ENCODE results near the gene LAMC3.
"Not testable (repeated sequence)": the region's sequence is repeated elsewhere in the genome, so short reads cannot be mapped to it uniquely, and the experiment has no call there.

LAMC3 gene

GRCh38 chr9:131030239-131031004 is 21.4 kb downstream of the LAMC3 start:
- DNase-seq, result no peak
- TF ChIP-seq GATA1 (IDR thresholded peaks at IDR 0.05; ENCODE audit: low read depth, low read length), result no peak
- TF ChIP-seq POLR2A (IDR thresholded peaks at IDR 0.05; ENCODE audit: low read length), result no peak

DNA sequence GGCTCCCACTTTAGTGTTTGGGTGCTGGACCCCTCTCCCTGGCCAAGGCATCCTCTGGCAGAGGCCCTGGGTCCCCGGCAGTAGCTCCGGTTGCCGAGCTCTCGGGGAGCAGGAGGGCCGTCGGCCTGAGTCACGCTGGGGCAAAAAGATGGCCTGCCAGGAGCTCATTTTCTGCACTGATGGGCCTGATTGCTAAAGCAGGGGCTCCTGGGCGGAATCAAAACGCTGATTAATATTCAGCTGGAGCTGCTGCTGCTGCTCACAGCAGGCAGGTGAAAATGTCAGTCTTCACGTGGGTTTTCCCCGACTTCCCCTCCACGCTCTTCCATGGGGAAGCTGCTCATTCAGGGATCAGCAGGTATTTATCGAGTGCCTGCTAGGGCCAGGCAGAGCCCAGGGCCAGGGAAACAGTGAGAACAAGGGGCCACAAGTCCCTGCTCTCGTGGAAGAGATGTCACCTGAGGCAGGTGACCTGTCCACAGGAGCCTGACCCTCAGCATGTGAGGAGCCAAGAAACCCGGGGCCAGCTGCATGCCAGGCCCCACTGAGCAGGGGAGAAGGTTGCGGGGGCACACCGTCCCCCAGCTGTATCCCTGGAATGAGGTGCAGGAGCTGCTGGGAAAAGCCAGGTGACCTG is 22.1 kb downstream of the LAMC3 start:
- no peak for DNase-seq
- TF ChIP-seq POLR2A (IDR thresholded peaks at IDR 0.05; ENCODE audit: low read length) (no peak), GATA1 (IDR thresholded peaks at IDR 0.05; ENCODE audit: low read depth, low read length) (no peak)

DNA sequence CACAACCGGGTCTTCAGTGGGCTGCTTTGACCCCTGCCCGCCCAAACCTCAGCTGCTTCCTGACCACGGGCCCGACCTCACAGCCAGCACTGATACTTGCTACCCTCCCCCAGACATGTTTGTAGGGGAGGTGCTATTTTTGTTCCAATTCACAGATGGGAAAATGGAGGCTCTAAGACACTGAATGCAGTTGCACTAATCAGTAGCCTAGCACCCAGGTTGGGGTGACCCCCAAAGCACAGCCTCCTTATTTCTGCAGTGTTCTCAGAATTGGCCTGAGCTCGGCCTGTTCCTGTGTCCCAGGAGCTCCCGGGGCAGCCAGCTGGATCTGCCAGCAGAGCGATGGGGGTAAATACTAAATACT is 22.6 kb downstream of the LAMC3 start:
- DNase-seq, result no peak
- TF ChIP-seq POLR2A (IDR thresholded peaks at IDR 0.05; ENCODE audit: low read length) (no peak), GATA1 (IDR thresholded peaks at IDR 0.05; ENCODE audit: low read depth, low read length) (no peak)

DNA sequence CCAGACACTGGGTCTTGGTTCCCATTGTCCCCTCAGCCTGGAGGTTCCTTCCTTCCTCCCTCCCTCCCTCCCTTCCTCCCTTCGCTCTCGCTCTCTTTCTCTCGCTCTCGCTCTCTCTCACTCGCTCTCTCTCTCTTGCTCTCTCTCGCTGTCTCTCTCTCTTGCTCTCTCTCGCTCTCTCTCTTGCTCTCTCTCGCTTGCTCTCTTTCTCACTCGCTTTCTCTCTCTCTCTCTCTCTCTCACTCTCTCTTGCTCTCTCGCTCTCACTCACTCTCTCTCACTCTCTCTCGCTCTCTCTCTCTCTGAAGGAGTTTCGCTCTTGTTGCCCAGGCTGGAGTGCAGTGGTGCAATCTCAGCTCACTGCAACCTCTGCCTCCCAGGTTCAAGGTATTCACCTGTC is 23.4 kb downstream of the LAMC3 start:
- DNase-seq, result no peak
- TF ChIP-seq GATA1 (IDR thresholded peaks at IDR 0.05; ENCODE audit: low read depth, low read length) (no peak), POLR2A (IDR thresholded peaks at IDR 0.05; ENCODE audit: low read length) (no peak)

DNA sequence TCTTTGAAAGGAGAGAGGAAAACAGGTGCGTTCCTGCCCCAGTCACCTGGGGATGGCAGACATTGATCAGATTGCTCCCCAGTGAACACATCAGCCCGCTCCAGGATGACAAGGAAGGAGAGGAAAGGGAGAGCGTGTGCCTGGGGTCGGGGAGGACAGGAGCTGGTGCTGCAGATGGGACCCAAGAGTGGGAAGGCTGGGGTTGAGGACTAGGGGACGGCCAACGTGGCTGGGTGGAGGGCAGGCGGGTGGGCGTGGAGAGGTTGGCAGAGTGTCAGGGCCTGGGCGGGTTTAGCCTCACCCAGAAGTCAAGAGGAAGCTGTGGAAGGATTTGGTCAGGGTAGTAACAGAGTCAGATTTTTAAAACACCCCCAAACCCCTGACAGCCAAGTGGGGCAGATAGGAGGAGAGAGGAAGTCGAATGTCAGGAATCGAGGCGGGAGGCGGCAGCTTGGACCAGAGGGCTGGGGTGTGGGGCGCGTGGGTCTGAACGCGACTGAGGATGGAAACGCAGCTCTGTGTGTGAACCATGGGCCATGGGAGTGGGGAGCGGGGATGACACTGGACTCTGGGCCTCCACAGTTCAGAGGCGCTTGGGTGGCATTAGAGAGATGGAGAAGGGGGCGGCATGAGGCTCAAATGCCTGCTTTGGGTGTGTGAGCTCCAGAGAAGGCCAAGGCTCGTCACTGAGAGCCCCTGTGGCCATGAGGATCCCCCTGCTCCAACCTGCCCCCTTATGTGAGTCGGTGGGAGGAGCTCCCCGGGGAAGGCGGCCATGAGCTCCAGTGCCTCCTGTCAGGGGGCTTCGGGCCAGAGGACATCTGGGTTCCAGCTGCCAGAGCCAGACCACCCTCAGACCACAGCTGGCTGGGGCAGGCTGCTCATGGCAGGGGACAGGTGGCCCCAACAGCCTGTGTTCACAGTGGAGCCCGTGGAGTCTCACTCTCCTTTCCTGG is 24.6 kb downstream of the LAMC3 start:
- TF ChIP-seq GATA1 (IDR thresholded peaks at IDR 0.05; ENCODE audit: low read depth, low read length), result no peak
- no peak for TF ChIP-seq POLR2A (IDR thresholded peaks at IDR 0.05; ENCODE audit: low read length)
- no peak for DNase-seq

DNA sequence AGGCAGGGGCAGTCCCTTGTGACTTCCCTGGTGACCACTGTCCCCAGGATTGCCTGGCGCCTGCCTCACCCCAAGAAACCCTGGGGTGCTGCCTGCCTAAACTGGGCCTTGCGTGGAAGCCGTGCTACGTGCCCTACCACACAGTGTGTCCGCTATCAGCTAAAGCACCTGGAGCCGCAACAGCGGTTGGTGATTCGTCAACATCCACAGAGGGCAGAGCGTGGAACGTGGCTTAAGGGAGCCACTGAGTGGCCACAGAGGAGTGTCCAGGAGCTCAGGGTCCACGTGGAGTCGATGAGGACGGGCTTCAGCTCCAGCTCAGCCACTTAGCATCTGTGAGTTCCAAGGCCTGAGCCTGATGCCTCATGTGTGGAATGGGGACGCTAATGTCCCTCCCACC is 25.3 kb downstream of the LAMC3 start:
- no peak for DNase-seq
- TF ChIP-seq GATA1 (IDR thresholded peaks at IDR 0.05; ENCODE audit: low read depth, low read length) (no peak), POLR2A (IDR thresholded peaks at IDR 0.05; ENCODE audit: low read length) (no peak)

DNA sequence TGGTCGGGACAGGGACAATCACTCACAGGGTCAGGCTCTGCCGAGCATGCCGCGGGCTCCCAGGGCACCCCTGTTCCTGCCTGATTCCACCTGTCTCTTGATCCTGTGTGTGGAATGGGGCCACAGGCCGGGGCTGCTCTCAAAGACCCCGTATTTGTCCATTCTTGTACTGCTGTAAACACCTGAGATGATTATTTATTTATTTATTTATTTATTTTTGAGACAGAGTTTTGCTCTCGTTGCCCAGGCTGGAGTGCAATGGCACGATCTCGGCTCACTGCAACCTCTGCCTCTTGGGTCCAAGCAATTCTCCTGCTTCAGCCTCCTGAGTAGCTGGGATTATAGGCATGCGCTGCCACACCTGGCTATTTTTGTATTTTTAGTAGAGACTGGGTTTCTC is 25.8 kb downstream of the LAMC3 start:
- DNase-seq, result not testable (repeated sequence)

DNA sequence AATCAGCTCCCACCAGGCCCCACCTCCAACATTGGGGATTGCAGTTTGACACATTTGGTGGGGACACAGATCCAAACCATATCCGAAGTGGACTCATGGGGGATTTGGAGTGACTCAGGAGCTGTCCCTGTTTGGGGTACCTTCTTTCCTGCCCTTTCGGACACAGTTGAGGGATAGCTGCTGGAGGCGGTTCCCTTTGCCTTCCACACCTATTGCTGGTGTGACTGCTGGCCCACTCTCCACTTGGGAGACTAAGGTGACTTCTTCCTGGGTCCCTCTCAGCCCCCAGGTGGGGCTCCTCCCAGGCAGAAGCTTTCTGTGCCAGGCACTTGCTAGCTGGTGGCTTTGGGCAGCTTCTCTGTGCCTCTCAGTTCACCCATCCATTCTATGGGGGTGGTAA is 26.6 kb downstream of the LAMC3 start:
- DNase-seq, result no peak
- TF ChIP-seq GATA1 (IDR thresholded peaks at IDR 0.05; ENCODE audit: low read depth, low read length), result no peak
- TF ChIP-seq POLR2A (IDR thresholded peaks at IDR 0.05; ENCODE audit: low read length), result no peak

DNA sequence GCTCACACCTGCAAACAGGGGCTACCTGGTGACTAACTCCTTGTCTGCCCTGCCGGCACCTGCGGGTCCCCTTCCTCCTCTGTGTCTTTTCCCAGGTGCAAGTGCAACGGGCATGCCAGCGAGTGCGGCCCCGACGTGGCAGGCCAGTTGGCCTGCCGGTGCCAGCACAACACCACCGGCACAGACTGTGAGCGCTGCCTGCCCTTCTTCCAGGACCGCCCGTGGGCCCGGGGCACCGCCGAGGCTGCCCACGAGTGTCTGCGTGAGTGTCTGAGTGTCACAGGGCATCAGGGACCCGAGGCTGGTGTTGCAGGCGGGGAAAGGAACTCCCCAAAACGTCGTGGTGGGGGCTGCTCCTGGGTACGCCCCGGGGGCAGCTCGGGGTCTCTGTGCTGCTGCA is 27.1 kb downstream of the LAMC3 start:
- TF ChIP-seq GATA1 (IDR thresholded peaks at IDR 0.05; ENCODE audit: low read depth, low read length), result no peak
- no peak for TF ChIP-seq POLR2A (IDR thresholded peaks at IDR 0.05; ENCODE audit: low read length)
- no peak for DNase-seq

DNA sequence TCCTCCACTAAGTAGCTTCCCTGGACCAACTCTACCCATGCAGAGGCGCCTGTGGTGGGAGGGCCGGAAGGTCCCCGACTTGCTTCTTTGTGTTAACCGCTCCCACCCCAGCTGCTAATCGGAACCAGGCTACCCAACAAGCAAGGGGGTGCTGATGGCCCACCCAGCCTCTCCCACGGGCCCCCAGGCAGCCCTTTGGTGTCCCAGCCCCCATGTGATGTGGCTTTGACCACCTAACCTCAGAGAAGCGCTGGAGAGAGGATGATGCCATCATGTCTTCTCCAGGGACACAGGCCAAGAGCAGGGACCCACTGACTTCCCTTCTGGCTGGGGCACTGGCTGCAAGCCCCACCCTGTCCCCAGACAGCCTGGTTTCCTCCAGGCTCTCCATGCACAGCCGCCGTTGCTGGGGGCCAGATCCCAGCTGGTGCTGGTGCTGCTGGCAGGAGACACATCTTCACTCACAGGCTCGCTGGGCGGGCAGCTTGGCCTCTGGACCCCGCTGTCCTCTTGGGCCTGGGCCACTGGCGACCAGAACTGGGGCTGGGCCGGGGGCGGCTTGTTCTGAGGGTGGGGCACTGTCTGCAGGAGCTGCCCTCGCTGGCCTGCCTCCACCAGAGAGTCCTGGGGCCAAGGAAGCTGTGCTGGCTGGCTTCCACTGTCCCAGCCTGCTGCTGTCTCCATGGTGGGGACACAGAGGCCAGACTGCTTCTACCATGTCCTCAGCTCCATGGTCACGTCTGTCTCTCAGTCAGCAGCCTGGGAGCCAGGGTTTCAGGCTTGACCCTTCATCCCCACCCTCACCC is 27.8 kb downstream of the LAMC3 start:
- DNase-seq, result no peak
- TF ChIP-seq POLR2A (IDR thresholded peaks at IDR 0.05; ENCODE audit: low read length), result no peak
- no peak for TF ChIP-seq GATA1 (IDR thresholded peaks at IDR 0.05; ENCODE audit: low read depth, low read length)

- DNase-seq, result no peak
Observed at GRCh38 chr9:131037335-131038255, 28.6 kb downstream of the LAMC3 start.

DNA sequence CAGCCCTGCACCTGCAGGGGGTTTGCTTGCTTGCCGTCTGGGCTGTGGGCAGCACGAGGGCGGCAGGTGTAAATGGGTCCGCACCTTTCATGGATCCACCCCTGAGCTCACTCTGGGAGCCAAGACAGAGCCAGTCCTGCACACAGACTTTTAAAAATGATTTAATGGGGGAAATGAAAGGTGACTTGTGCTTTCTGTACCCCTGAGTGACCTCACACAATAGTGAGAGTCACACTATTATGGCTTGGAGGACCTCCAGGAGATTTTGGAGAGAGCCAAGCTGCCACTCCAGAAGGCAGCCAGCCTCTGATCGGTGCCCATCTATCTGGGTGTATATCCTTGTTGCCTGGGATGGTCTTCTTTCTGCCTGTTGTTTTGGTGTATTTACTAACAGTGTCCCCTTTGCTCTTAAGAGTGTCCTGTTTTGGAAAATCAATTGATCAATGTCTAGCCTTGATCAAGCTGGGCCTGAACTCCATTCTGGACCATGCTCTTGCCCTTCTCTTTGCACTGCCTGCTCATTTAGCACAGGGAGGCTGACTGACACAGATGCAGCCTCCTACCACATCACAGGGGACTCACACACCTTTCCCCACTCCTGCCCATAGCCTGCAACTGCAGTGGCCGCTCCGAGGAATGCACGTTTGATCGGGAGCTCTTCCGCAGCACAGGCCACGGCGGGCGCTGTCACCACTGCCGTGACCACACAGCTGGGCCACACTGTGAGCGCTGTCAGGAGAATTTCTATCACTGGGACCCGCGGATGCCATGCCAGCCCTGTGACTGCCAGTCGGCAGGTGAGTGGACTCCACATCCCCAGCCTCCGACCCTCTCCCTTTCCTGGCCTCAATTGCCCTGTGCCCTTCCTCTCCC is 29.5 kb downstream of the LAMC3 start:
- no peak for DNase-seq

More at GRCh38 chr9:131037335-131038255, 28.6 kb downstream of the LAMC3 start:
- no peak for TF ChIP-seq POLR2A (IDR thresholded peaks at IDR 0.05; ENCODE audit: low read length)
- no peak for TF ChIP-seq GATA1 (IDR thresholded peaks at IDR 0.05; ENCODE audit: low read depth, low read length)

More for the DNA sequence above, 29.5 kb downstream of the LAMC3 start:
- TF ChIP-seq POLR2A (IDR thresholded peaks at IDR 0.05; ENCODE audit: low read length) (no peak), GATA1 (IDR thresholded peaks at IDR 0.05; ENCODE audit: low read depth, low read length) (no peak)

Measured in erythroblast (primary cell).